Measurements from ENCODE around the gene CLCNKA. TPM values are rescaled to one million over a fixed set of nuclear protein-coding genes. Genes with fewer than 3 reads are reported as not detected.
"Not testable (repeated sequence)": the region's sequence is repeated elsewhere in the genome, so short reads cannot be mapped to it uniquely, and the experiment has no call there.

The CLCNKA gene
- 1.2 TPM for total RNA-seq
- long read RNA-seq, partial matches to known transcripts, result 0 of 2 reads
- long read RNA-seq, other reads (novel, unspliced or antisense), result 2 of 2 reads

- intact Hi-C loops (cut with DNase I), result no loop called here
- DNase-seq (ENCODE audit: low spot score), result no peak
Measured at GRCh38 chr1:16021681-16022080, at the start of gene CLCNKA. TSS of gene CLCNKA (plus strand) at chr1:16022036. CDS start at chr1:16022620, 584 bp downstream.

- intact Hi-C loops (cut with DNase I), result no loop called here
- no peak for DNase-seq (ENCODE audit: low spot score)
Measured at GRCh38 chr1:15972409-15972808, 49.4 kb upstream of the CLCNKA start.

GRCh38 chr1:15973772-15974171, 48.1 kb upstream of the CLCNKA start:
- intact Hi-C loops (cut with DNase I), result no loop called here
- no peak for DNase-seq (ENCODE audit: low spot score)

- no peak for DNase-seq (ENCODE audit: low spot score)
- intact Hi-C loops (cut with DNase I), result no loop called here
Measured at GRCh38 chr1:15974855-15975254, 47.0 kb upstream of the CLCNKA start.

GRCh38 chr1:15975358-15975804, 46.5 kb upstream of the CLCNKA start:
- intact Hi-C loops (cut with DNase I), result no loop called here
- no peak for DNase-seq (ENCODE audit: low spot score)

GRCh38 chr1:15975805-15976680, 45.8 kb upstream of the CLCNKA start, which contains the start of gene ZBTB17:
TSS of gene ZBTB17 (minus strand) at chr1:15976101. CDS start at chr1:15948495, 27,606 bp downstream.
- intact Hi-C loops (cut with DNase I), result no loop called here
- DNase-seq (ENCODE audit: low spot score), result peak; percentile 96

- intact Hi-C loops (cut with DNase I); DNase-seq (ENCODE audit: low spot score): not testable (repeated sequence)
Measured at GRCh38 chr1:15977947-15978346, 43.9 kb upstream of the CLCNKA start.

GRCh38 chr1:15981679-15982078, 40.2 kb upstream of the CLCNKA start:
- intact Hi-C loops (cut with DNase I), result no loop called here

GRCh38 chr1:15983275-15983674, 38.6 kb upstream of the CLCNKA start:
- DNase-seq (ENCODE audit: low spot score), result no peak
- intact Hi-C loops (cut with DNase I), result no loop called here

More at GRCh38 chr1:15981679-15982078, 40.2 kb upstream of the CLCNKA start:
- no peak for DNase-seq (ENCODE audit: low spot score)

GRCh38 chr1:15985611-15986297, 36.1 kb upstream of the CLCNKA start:
- no peak for DNase-seq (ENCODE audit: low spot score)
- intact Hi-C loops (cut with DNase I), result no loop called here

GRCh38 chr1:15988856-15989736, 32.7 kb upstream of the CLCNKA start:
- intact Hi-C loops (cut with DNase I), result no loop called here
- no peak for DNase-seq (ENCODE audit: low spot score)

GRCh38 chr1:15989776-15990175, 32.1 kb upstream of the CLCNKA start:
- intact Hi-C loops (cut with DNase I), result loop anchor here (5.0 kb wide), 1 partner anchor 172 kb away; no protein-coding TSS in a partner anchor
- DNase-seq (ENCODE audit: low spot score), result no peak

- no peak for DNase-seq (ENCODE audit: low spot score)
- intact Hi-C loops (cut with DNase I), result loop anchor here (5.0 kb wide), 1 partner anchor 174 kb away; no protein-coding TSS in a partner anchor
Measured at GRCh38 chr1:15991427-15992186, 30.2 kb upstream of the CLCNKA start.

- intact Hi-C loops (cut with DNase I), result loop anchor here (5.0 kb wide), 1 partner anchor 175 kb away; no protein-coding TSS in a partner anchor
- DNase-seq (ENCODE audit: low spot score), result no peak
Measured at GRCh38 chr1:15992187-15992553, 29.7 kb upstream of the CLCNKA start.

GRCh38 chr1:15992582-15993500, 29.0 kb upstream of the CLCNKA start:
- intact Hi-C loops (cut with DNase I), result loop anchor here (5.0 kb wide), 1 partner anchor 176 kb away; no protein-coding TSS in a partner anchor
- no peak for DNase-seq (ENCODE audit: low spot score)

GRCh38 chr1:15993666-15994065, 28.2 kb upstream of the CLCNKA start:
- intact Hi-C loops (cut with DNase I), result loop anchor here (5.0 kb wide), 1 partner anchor 176 kb away; no protein-coding TSS in a partner anchor
- DNase-seq (ENCODE audit: low spot score), result no peak

- intact Hi-C loops (cut with DNase I), result loop anchor here (5.0 kb wide), 1 partner anchor 177 kb away; no protein-coding TSS in a partner anchor
- DNase-seq (ENCODE audit: low spot score), result no peak
Measured at GRCh38 chr1:15994081-15994480, 27.8 kb upstream of the CLCNKA start.

Measured in cardiac septum (tissue), 1 donor.